GM23248 (cell line): Measurements from ENCODE around the gene NDST3. TPM values are rescaled to one million over a fixed set of nuclear protein-coding genes. Genes with fewer than 3 reads are reported as not detected.

Source experiments
- DNase-seq: peaks from one replicate; pipeline ENCODE4 v3.0.0-alpha.2; 2015
- H2AFZ ChIP-seq: fragments of 200-600 bp; sonication (generic); 2 replicates; pipeline ENCODE4 v1.6.1; 2016; ENCODE audit warnings: antibody characterized with exemption
- H3F3A ChIP-seq: fragments of 200-600 bp; sonication (generic); 2 replicates; pipeline ENCODE4 v1.6.1; 2016; ENCODE audit warnings: mild to moderate bottlenecking, antibody characterized with exemption, mixed run types; ENCODE audit not compliant: insufficient read depth
- H3K27ac ChIP-seq: fragments of 200-600 bp; sonication (generic); 2 replicates; pipeline ENCODE4 v1.5.1; 2016; ENCODE audit warnings: mild to moderate bottlenecking
- H3K27me3 ChIP-seq: fragments of 200-600 bp; sonication (generic); replicated peaks from 2 replicates; pipeline ENCODE4 v1.6.1; 2016; ENCODE audit warnings: mild to moderate bottlenecking; ENCODE audit not compliant: insufficient read depth
- H3K36me3 ChIP-seq: fragments of 200-600 bp; sonication (generic); 2 replicates; pipeline ENCODE4 v1.6.1; 2016; ENCODE audit warnings: low read depth, mild to moderate bottlenecking
- H3K4me1 ChIP-seq: fragments of 200-600 bp; sonication (generic); 2 replicates; pipeline ENCODE4 v1.6.1; 2016; ENCODE audit warnings: mild to moderate bottlenecking; ENCODE audit not compliant: insufficient read depth
- H3K4me2 ChIP-seq: fragments of 200-600 bp; sonication (generic); one replicate; pipeline ENCODE4 v1.6.1; 2016; ENCODE audit warnings: mild to moderate bottlenecking; ENCODE audit not compliant: unreplicated experiment
- H3K4me3 ChIP-seq: fragments of 200-600 bp; sonication (generic); 2 replicates; pipeline ENCODE4 v1.5.1; 2016; ENCODE audit warnings: mild to moderate bottlenecking
- H3K79me2 ChIP-seq: fragments of 200-600 bp; sonication (generic); 2 replicates; pipeline ENCODE4 v1.6.1; 2016; ENCODE audit warnings: mild to moderate bottlenecking; ENCODE audit not compliant: insufficient read depth
- H3K9ac ChIP-seq: fragments of 200-600 bp; sonication (generic); 2 replicates; pipeline ENCODE4 v1.6.1; 2016; ENCODE audit warnings: mild to moderate bottlenecking
- H3K9me2 ChIP-seq: fragments of 200-600 bp; sonication (generic); 2 replicates; pipeline ENCODE4 v1.6.1; 2016; ENCODE audit warnings: mixed run types, mild to moderate bottlenecking, moderate library complexity; ENCODE audit not compliant: insufficient read depth
- H3K9me3 ChIP-seq: fragments of 200-600 bp; sonication (generic); one replicate; pipeline ENCODE4 v1.6.1; 2017; ENCODE audit warnings: low read depth
- H4K20me1 ChIP-seq: fragments of 200-600 bp; sonication (generic); 2 replicates; pipeline ENCODE4 v1.6.0; 2016; ENCODE audit not compliant: insufficient read depth
- EZH2 ChIP-seq: fragments of 200-600 bp; sonication (generic); IDR thresholded peaks from 2 replicates; pipeline ENCODE4 v1.6.1; 2018; ENCODE audit warnings: antibody characterized with exemption, mild to moderate bottlenecking; ENCODE audit not compliant: insufficient read depth, poor library complexity, severe bottlenecking
- EZH2phosphoT487 ChIP-seq: fragments of 200-600 bp; sonication (generic); IDR thresholded peaks from 2 replicates; pipeline ENCODE4 v1.6.1; 2018; ENCODE audit warnings: antibody characterized with exemption, moderate library complexity, mild to moderate bottlenecking, low read depth; ENCODE audit not compliant: insufficient read depth
- WGBS, 2 experiments: methylation state at CpG; one replicate each; pipeline ENCODE4 v1.1.6; 2015 to 2017; ENCODE audit warnings: low lambda C conversion rate in 2 of 2, low coverage in 1 of 2; ENCODE audit errors: missing lambda C conversion rate in 2 of 2; 5-methylcytosine and 5-hydroxymethylcytosine counted together
- in situ Hi-C: fragments of 300-500 bp; cut with MboI; formaldehyde crosslinking; loops from 2 replicates; pipeline ENCODE4 v1.15.0; 2020
- polyA plus RNA-seq: library from polyadenylated mRNA; unstranded; fragments of >200 nt; fragmentation: Nextera tagmentation; extraction: Ambion mirVana; gene quantifications from 2 replicates; pipeline ENCODE4 v1.2.1, GENCODE V29; 2016
- total RNA-seq: library from RNA; depleted of rRNA; stranded (reverse); fragments of >200 nt; shearing (Covaris generic); gene quantifications from 2 replicates; pipeline ENCODE4 v1.2.3, GENCODE V29; 2014; rRNA removed

NDST3 gene
- not detected in 2 replicates for total RNA-seq
- polyA plus RNA-seq = not detected in 2 replicates

GRCh38 chr4:118034053-118034785 lies at the start of gene NDST3:
Gene NDST3, plus strand, starts transcription at chr4:118034486. Its CDS starts 19,425 bp downstream, at chr4:118053911.
- peak within 1 kb of the TSS; percentile 75 for H3K4me2 ChIP-seq
- H3K9me3 ChIP-seq = no peaks in the 10 kb centered on the region
- H3K4me1 ChIP-seq = no peaks in the 10 kb centered on the region
- no peaks in the 10 kb centered on the region for H3K79me2 ChIP-seq
- no peaks in the 10 kb centered on the region for H4K20me1 ChIP-seq
- no peaks in the 10 kb centered on the region for H3K36me3 ChIP-seq
- TF ChIP-seq EZH2phosphoT487 = no peak
- peak; percentile 84 for TF ChIP-seq EZH2
- no peak within 1 kb of the TSS for H3K9ac ChIP-seq
- peak; percentile 37 for DNase-seq
- peaks cover 41% of the 10 kb centered on the region for H3K27me3 ChIP-seq
- peak within 1 kb of the TSS; percentile 77 for H2AFZ ChIP-seq
- 23% methylated on average over 11 of the region's 11 CpGs for WGBS, 2 experiments
- no peaks in the 10 kb centered on the region for H3K9me2 ChIP-seq
- H3K4me3 ChIP-seq = peak within 1 kb of the TSS; percentile 68
- H3K27ac ChIP-seq = no peak within 1 kb of the TSS
- in situ Hi-C loops = no loop called here
- H3F3A ChIP-seq = no peaks in the 10 kb centered on the region

- H3K9me3 ChIP-seq = no peaks in the 10 kb centered on the region
- H3K27me3 ChIP-seq = no peaks in the 10 kb centered on the region
- H4K20me1 ChIP-seq = no peaks in the 10 kb centered on the region
- 2 to 4% methylated on average over 2 of the region's 2 CpGs for WGBS, 2 experiments
- no peaks in the 10 kb centered on the region for H3K79me2 ChIP-seq
- H3K9ac ChIP-seq = no peak overlapping the region
- no peak overlapping the region for H3K4me2 ChIP-seq
- H3K4me3 ChIP-seq = no peak overlapping the region
- TF ChIP-seq EZH2 (no peak), EZH2phosphoT487 (no peak)
- no peak overlapping the region for H3K27ac ChIP-seq
- no peak overlapping the region for H2AFZ ChIP-seq
- DNase-seq = no peak
- H3K4me1 ChIP-seq = no peaks in the 10 kb centered on the region
- H3K9me2 ChIP-seq = no peaks in the 10 kb centered on the region
- in situ Hi-C loops = no loop called here
- H3F3A ChIP-seq = no peaks in the 10 kb centered on the region
- H3K36me3 ChIP-seq = no peaks in the 10 kb centered on the region
Measured at GRCh38 chr4:117986321-117986720, 48.0 kb upstream of the NDST3 start.

DNA sequence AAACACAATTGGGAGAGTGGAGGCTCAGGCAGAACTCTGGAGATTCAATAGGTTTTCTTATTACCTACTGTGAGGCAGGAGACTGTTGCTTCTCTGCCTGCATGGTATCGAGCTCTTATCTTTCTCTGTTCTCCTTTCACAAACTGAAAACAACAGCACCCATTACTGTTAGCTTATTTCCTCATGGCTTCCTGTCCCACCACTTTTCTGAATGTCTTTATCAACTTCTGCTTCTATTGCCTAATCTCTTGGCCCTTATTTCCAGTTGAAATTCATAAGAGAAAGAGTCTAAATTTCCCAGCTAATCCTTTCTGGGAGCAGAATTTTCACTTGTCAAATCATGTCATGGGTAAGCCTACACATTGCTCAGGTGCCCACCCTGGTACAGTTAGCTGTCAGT lies 46.8 kb upstream of the NDST3 start:
- Histone ChIP-seq H3K36me3 (no peaks in the 10 kb centered on the region), H3K79me2 (no peaks in the 10 kb centered on the region), H3K27me3 (no peaks in the 10 kb centered on the region), H3K27ac (no peak overlapping the region), H3K9me2 (no peaks in the 10 kb centered on the region), H2AFZ (no peak overlapping the region), H3K9ac (no peak overlapping the region), H3K9me3 (no peaks in the 10 kb centered on the region), H4K20me1 (no peaks in the 10 kb centered on the region), H3F3A (no peaks in the 10 kb centered on the region), H3K4me2 (no peak overlapping the region), H3K4me1 (no peaks in the 10 kb centered on the region), H3K4me3 (no peak overlapping the region)
- 20 to 26% methylated on average over 1 of the region's 1 CpG for WGBS, 2 experiments
- TF ChIP-seq EZH2phosphoT487 (no peak), EZH2 (no peak)
- in situ Hi-C loops = no loop called here
- DNase-seq = no peak

DNA sequence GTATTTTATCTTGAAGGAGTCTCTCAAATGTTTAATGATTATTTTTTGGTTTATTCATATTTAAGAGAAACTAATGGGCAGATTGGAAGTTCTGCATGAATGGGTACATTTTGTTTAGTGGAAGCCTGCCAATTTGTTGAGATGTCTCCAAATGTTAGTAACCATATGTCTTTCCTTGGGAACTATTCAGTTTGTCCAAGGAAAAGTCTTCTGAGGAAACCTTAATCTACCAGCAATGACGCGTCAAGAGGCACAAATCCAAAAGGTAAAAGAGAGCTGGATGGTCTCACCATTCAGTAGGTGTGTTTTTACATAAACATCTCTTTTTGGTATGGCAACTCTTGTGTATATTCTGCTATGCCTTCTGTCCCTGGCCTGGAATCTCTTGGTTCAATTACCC lies 37.4 kb upstream of the NDST3 start:
- Histone ChIP-seq H2AFZ (no peak overlapping the region), H3K79me2 (no peaks in the 10 kb centered on the region), H3K27me3 (no peaks in the 10 kb centered on the region), H3K9me2 (no peaks in the 10 kb centered on the region), H3K4me2 (no peak overlapping the region), H3F3A (no peaks in the 10 kb centered on the region), H3K36me3 (no peaks in the 10 kb centered on the region), H4K20me1 (no peaks in the 10 kb centered on the region), H3K4me3 (no peak overlapping the region), H3K9ac (no peak overlapping the region), H3K27ac (no peak overlapping the region), H3K9me3 (no peaks in the 10 kb centered on the region), H3K4me1 (no peaks in the 10 kb centered on the region)
- WGBS, 2 experiments = 44 to 45% methylated on average over 2 of the region's 2 CpGs
- TF ChIP-seq EZH2phosphoT487 = no peak
- in situ Hi-C loops = no loop called here
- DNase-seq = no peak
